Smooth muscle cell of trachea (primary cell): ENCODE measurements around the gene FOXA1. TPM values are rescaled to one million over a fixed set of nuclear protein-coding genes. Genes with fewer than 3 reads are reported as not detected.

Source experiments
- total RNA-seq: library from RNA; depleted of rRNA; stranded (reverse); fragments of >200 nt; gene quantifications from 2 replicates; pipeline ENCODE4 v1.2.1, GENCODE V29; 2014

FOXA1 gene
- 0.15 TPM in 1 of 2 replicates, not detected in the other for total RNA-seq

DNA sequence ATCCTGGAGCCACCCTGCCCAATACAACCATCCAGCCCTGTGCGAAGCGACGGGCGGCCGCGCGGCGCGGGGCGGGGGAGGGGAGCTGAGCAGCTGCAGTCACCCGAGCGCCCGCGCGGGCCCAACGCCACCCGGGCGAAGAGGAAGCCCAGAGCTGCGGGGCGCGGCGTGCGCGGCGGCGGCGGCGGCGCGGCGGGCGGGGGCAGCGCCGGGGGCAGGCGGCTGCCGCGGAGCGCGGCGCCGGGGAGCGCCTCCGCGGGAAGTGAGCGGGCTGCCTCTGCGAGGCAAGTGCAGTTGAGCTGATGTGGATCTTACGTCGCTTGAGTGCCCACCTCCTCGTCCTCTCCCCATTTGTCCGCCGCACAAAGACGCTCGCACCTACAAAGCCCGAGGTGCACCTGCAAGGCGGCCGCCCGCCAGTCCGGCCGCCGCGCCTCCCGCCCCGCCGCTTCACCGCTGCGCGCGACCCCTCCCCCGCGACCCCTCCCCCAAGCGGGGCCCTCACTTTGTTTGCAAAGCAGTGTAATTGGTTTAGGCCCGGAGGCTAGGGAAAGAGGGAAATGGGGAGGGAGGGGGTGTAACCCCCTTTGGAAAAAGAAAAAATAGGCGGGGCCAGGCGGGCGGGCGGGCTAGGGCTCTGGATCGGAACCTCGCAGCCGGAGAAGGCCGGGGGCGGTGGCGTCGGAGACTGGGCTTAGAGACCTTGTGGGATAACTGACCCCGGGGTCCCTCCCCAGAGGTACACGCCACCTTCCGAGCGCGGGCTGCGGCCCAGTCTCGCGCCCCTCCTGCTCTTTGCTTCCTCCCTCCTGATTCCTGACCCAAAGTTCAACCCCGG lies at the start of gene FOXA1, which contains the start of gene TTC6:
Gene FOXA1, minus strand, starts transcription at position 279 of the 838 bp plus-strand sequence. Its CDS starts 277 bp downstream, at position 2.
Gene TTC6, plus strand, starts transcription at position 659 of the 838 bp plus-strand sequence. CDS start 26,436 bp downstream, outside the sequence.

Other genes starting within 250 kb of the FOXA1 start
- gene TTC6, start 380 bp upstream of the FOXA1 start, total RNA-seq, result under 0.01 and 0.15 TPM in 2 replicates